Pericardium fibroblast (primary cell): ENCODE results near the gene SPAM1. TPM values are rescaled to one million over a fixed set of nuclear protein-coding genes. Genes with fewer than 3 reads are reported as not detected.

Experiments
- total RNA-seq: library from RNA; depleted of rRNA; stranded (reverse); fragments of >200 nt; gene quantifications from 2 replicates; pipeline ENCODE4 v1.2.3, GENCODE V29; 2015

SPAM1 gene
- not detected in 2 replicates for total RNA-seq

GRCh38 chr7:123924941-123925340 lies at the start of gene SPAM1:
Gene SPAM1, plus strand, starts transcription at chr7:123925241. Its CDS starts 28,330 bp downstream, at chr7:123953571.

Other genes starting within 250 kb of the SPAM1 start
- 12.9 and 17.6 TPM in 2 replicates for gene WASL, start 176.2 kb upstream of the SPAM1 start, total RNA-seq
- not detected in 2 replicates for gene HYAL4, start 80.1 kb upstream of the SPAM1 start, total RNA-seq
- gene TMEM229A, start 107.8 kb downstream of the SPAM1 start, total RNA-seq: 0.26 and 1.9 TPM in 2 replicates